H1 (cell line): Measurements from ENCODE around the gene AMPH. TPM values are rescaled to one million over a fixed set of nuclear protein-coding genes. Genes with fewer than 3 reads are reported as not detected.
"Not testable (repeated sequence)": the region's sequence is repeated elsewhere in the genome, so short reads cannot be mapped to it uniquely, and the experiment has no call there.

ENCODE experiments used
- CTCF ChIA-PET: fragments of 300-600 bp; sonication (Branson Sonifier 250); formaldehyde crosslinking; loops from one replicate; lab custom pipeline; 2021; ENCODE audit not compliant: partially characterized antibody; lab: Charles Lee
- POLR2A ChIA-PET: fragments of 300-600 bp; sonication (Branson Sonifier 250); formaldehyde crosslinking; loops from one replicate; lab custom pipeline; 2021; ENCODE audit warnings: inconsistent platforms; ENCODE audit not compliant: partially characterized antibody; lab: Charles Lee
- DNase-seq, 2 experiments: peaks; one replicate each; pipeline versions ENCODE4 v3.0.0 to v3.0.0-alpha.2; 2010 to 2022; ENCODE audit warnings: low spot score in 2 of 2, low read depth in 1 of 2, mixed read lengths in 1 of 2
- FAIRE-seq: peaks from 2 replicates; lab custom pipeline; 2011; peaks lifted over from hg19 to GRCh38; lab: Jason Lieb, UNC
- H2AFZ ChIP-seq: 2 replicates; pipeline ENCODE4 v1.8.1; 2012; ENCODE audit warnings: low read length, inconsistent platforms
- H2AK5ac ChIP-seq: 2 replicates; pipeline ENCODE4 v1.6.1; 2013; ENCODE audit warnings: low read depth, low read length
- H2BK120ac ChIP-seq: replicated peaks from 2 replicates; pipeline ENCODE3; 2013; ENCODE audit warnings: low read depth, low read length, inconsistent platforms
- H2BK12ac ChIP-seq: 2 replicates; pipeline ENCODE4 v1.6.1; 2013; ENCODE audit warnings: low read depth, low read length
- H2BK15ac ChIP-seq: 2 replicates; pipeline ENCODE4 v1.6.1; 2013; ENCODE audit warnings: low read length
- H2BK20ac ChIP-seq: 2 replicates; pipeline ENCODE4 v1.6.1; 2013; ENCODE audit warnings: low read length
- H2BK5ac ChIP-seq: 2 replicates; pipeline ENCODE4 v1.6.1; 2013; ENCODE audit warnings: low read depth, low read length
- H3K14ac ChIP-seq: 2 replicates; pipeline ENCODE4 v1.6.1; 2013; ENCODE audit warnings: inconsistent platforms; ENCODE audit not compliant: insufficient read length
- H3K18ac ChIP-seq: 2 replicates; pipeline ENCODE4 v1.6.1; 2013; ENCODE audit warnings: low read length; ENCODE audit errors: extremely low read depth
- H3K23ac ChIP-seq: 2 replicates; pipeline ENCODE4 v1.6.1; 2013; ENCODE audit warnings: inconsistent platforms; ENCODE audit not compliant: insufficient read length
- H3K23me2 ChIP-seq: 2 replicates; pipeline ENCODE4 v1.6.1; 2013; ENCODE audit warnings: low read depth, low read length
- H3K27ac ChIP-seq: 2 replicates; pipeline ENCODE4 v1.6.1; 2011; ENCODE audit warnings: low read depth, low read length, inconsistent platforms
- H3K27me3 ChIP-seq, 4 experiments: replicated peaks in 1 of 4; 1 replicate in 1 of 4; 2 replicates in 3 of 4; pipeline versions ENCODE4 v1.6.1 to v1.8.1; 2011 to 2013; ENCODE audit warnings: low read length in 3 of 4, mild to moderate bottlenecking in 3 of 4, inconsistent platforms in 2 of 4, mixed read lengths in 2 of 4, moderate library complexity in 1 of 4; ENCODE audit not compliant: control insufficient read depth in 3 of 4, insufficient read depth in 3 of 4; ENCODE audit errors: extremely low read depth in 1 of 4
- H3K36me3 ChIP-seq, 4 experiments: 2 replicates each; pipeline versions ENCODE4 v1.6.1 to v1.8.1; 2011 to 2013; ENCODE audit warnings: mild to moderate bottlenecking in 4 of 4, low read length in 3 of 4, moderate library complexity in 2 of 4, control low read depth in 1 of 4, inconsistent platforms in 1 of 4; ENCODE audit not compliant: insufficient read depth in 4 of 4, control insufficient read depth in 2 of 4
- H3K4ac ChIP-seq: replicated peaks from 2 replicates; pipeline ENCODE3; 2013; ENCODE audit warnings: low read length, low read depth, mixed read lengths, inconsistent platforms; ENCODE audit not compliant: insufficient read length
- H3K4me1 ChIP-seq, 4 experiments: replicated peaks in 1 of 4; 1 replicate in 1 of 4; 2 replicates in 3 of 4; pipeline versions ENCODE4 v1.6.1 to v1.8.1; 2011 to 2013; ENCODE audit warnings: low read length in 3 of 4, inconsistent platforms in 2 of 4, mixed read lengths in 1 of 4; ENCODE audit not compliant: insufficient read depth in 4 of 4, control insufficient read depth in 3 of 4
- H3K4me2 ChIP-seq, 2 experiments: 2 replicates each; pipeline versions ENCODE4 v1.6.1 to v1.8.1; 2011 to 2013; ENCODE audit warnings: low read depth in 2 of 2, low read length in 2 of 2, control low read depth in 1 of 2, inconsistent platforms in 1 of 2, mild to moderate bottlenecking in 1 of 2; ENCODE audit not compliant: insufficient read depth in 1 of 2
- H3K4me3 ChIP-seq, 4 experiments: fragments of 200-600, 300-600 bp in 1 of 4; sonication (generic), shearing (Covaris generic), sonication (Bioruptor Twin) in 1 of 4; 2 replicates each; pipeline versions ENCODE4 v1.5.1 to v1.8.1; 2011 to 2016; ENCODE audit warnings: low read length in 4 of 4, low read depth in 3 of 4, control low read depth in 2 of 4, inconsistent platforms in 2 of 4, mild to moderate bottlenecking in 2 of 4, mixed read lengths in 1 of 4, moderate library complexity in 1 of 4; ENCODE audit not compliant: insufficient read depth in 2 of 4; ENCODE audit errors: extremely low read depth in 1 of 4
- H3K56ac ChIP-seq: replicated peaks from 2 replicates; pipeline ENCODE3; 2013; ENCODE audit warnings: low read depth, mild to moderate bottlenecking, mixed read lengths, low read length, inconsistent platforms; ENCODE audit not compliant: insufficient read length
- H3K79me1 ChIP-seq: 2 replicates; pipeline ENCODE4 v1.6.1; 2013; ENCODE audit warnings: low read depth, low read length, control low read depth
- H3K79me2 ChIP-seq, 2 experiments: 2 replicates each; pipeline versions ENCODE4 v1.6.1 to v1.8.1; 2012 to 2013; ENCODE audit warnings: low read length in 2 of 2, mild to moderate bottlenecking in 2 of 2, inconsistent platforms in 1 of 2; ENCODE audit not compliant: insufficient read depth in 2 of 2, control insufficient read depth in 1 of 2
- H3K9ac ChIP-seq, 4 experiments: replicated peaks in 1 of 4; 1 replicate in 1 of 4; 2 replicates in 3 of 4; pipeline versions ENCODE4 v1.6.1 to v1.8.1; 2011 to 2013; ENCODE audit warnings: low read depth in 3 of 4, low read length in 3 of 4, control low read depth in 2 of 4, mild to moderate bottlenecking in 2 of 4, moderate library complexity in 2 of 4, inconsistent platforms in 1 of 4; ENCODE audit errors: extremely low read depth in 1 of 4
- H3K9me3 ChIP-seq, 2 experiments: 2 replicates each; pipeline versions ENCODE4 v1.6.1 to v1.8.1; 2012 to 2013; ENCODE audit warnings: mild to moderate bottlenecking in 2 of 2, moderate library complexity in 2 of 2, control low read depth in 1 of 2, inconsistent platforms in 1 of 2, low read depth in 1 of 2, low read length in 1 of 2, mixed read lengths in 1 of 2; ENCODE audit not compliant: insufficient read depth in 2 of 2
- H4K20me1 ChIP-seq, 2 experiments: replicated peaks in 1 of 2; 2 replicates each; pipeline versions ENCODE3 to v1.8.1; 2011 to 2013; ENCODE audit warnings: inconsistent platforms in 2 of 2, low read length in 2 of 2, mild to moderate bottlenecking in 1 of 2; ENCODE audit not compliant: insufficient read depth in 2 of 2, control insufficient read depth in 1 of 2
- H4K5ac ChIP-seq: 2 replicates; pipeline ENCODE4 v1.6.1; 2013; ENCODE audit warnings: low read length, low read depth, mixed read lengths, inconsistent platforms; ENCODE audit not compliant: insufficient read length
- H4K8ac ChIP-seq: 2 replicates; pipeline ENCODE4 v1.8.0; 2013; ENCODE audit warnings: mild to moderate bottlenecking, moderate library complexity, low read length, inconsistent platforms; ENCODE audit not compliant: insufficient read depth; ENCODE audit errors: extremely low read depth
- H4K91ac ChIP-seq: replicated peaks from 2 replicates; pipeline ENCODE3; 2013; ENCODE audit warnings: low read length, mixed read lengths, inconsistent platforms; ENCODE audit not compliant: insufficient read length
- CTCF ChIP-seq, 3 experiments: IDR thresholded peaks; 1 replicate in 2 of 3; 2 replicates in 1 of 3; pipeline versions ENCODE4 v1.5.1 to v1.6.1; 2011; ENCODE audit warnings: low read length in 3 of 3, mild to moderate bottlenecking in 3 of 3, inconsistent platforms in 2 of 3, low read depth in 1 of 3, moderate library complexity in 1 of 3; ENCODE audit not compliant: insufficient read depth in 1 of 3; ENCODE audit errors: control extremely low read depth in 1 of 3
- WGBS, 2 experiments: shearing (Covaris generic) in 1 of 2; methylation state at CpG; one replicate each; pipeline versions ENCODE4 v1.1.6 to v1.1.7; 2013 to 2015; ENCODE audit warnings: low lambda C conversion rate in 2 of 2, mixed read lengths in 2 of 2, inconsistent platforms in 1 of 2, low coverage in 1 of 2, missing lambda C conversion rate in 1 of 2; ENCODE audit not compliant: insufficient replicate concordance in 2 of 2, insufficient coverage in 1 of 2, insufficient read length in 1 of 2; ENCODE audit errors: extremely low coverage in 1 of 2, missing lambda C conversion rate in 1 of 2; 5-methylcytosine and 5-hydroxymethylcytosine counted together
- polyA plus RNA-seq, 7 experiments: library from polyadenylated mRNA; depleted of rRNA in 3 of 7; stranded (reverse) in 5 of 7; unstranded in 2 of 7; fragments of >200 nt in 5 of 7; fragments of 200-250 nt in 2 of 7; gene quantifications; 1 replicate in 5 of 7; 2 replicates in 1 of 7; 4 replicates in 1 of 7; pipeline versions ENCODE4 v1.2.1 to v1.2.3, GENCODE V29; 2011 to 2013; ENCODE audit warnings: missing spikeins in 2 of 7, mixed read lengths in 2 of 7
- total RNA-seq: library from RNA; stranded (reverse); fragmentation: NEBNext Ultra II Directional; extraction: Animal tissue kit (Norgen Biotek cat#: 25700); gene quantifications from 2 replicates; pipeline ENCODE4 v1.2.1, GENCODE V29; 2021

AMPH gene
- total and polyA plus RNA-seq, 2 of the 8 experiments (the other 6 are each of a cell fraction or from before 2014, with no cell fraction given): 7.3 to 12.2 TPM

GRCh38 chr7:38341172-38341705, 289.9 kb downstream of the AMPH start:
- H3K36me3 ChIP-seq, H2AK5ac ChIP-seq, H3K23me2 ChIP-seq, H3K9me3 ChIP-seq, H3K14ac ChIP-seq, H4K91ac ChIP-seq, H3K27me3 ChIP-seq, FAIRE-seq, H3K79me2 ChIP-seq, H3K4me1 ChIP-seq, H3K4me2 ChIP-seq, DNase-seq, H4K8ac ChIP-seq, H3K23ac ChIP-seq, H3K9ac ChIP-seq, H3K4me3 ChIP-seq, H2BK20ac ChIP-seq, H3K18ac ChIP-seq, H2BK120ac ChIP-seq, H2BK12ac ChIP-seq, H3K79me1 ChIP-seq, H3K4ac ChIP-seq, H4K5ac ChIP-seq, H3K56ac ChIP-seq, H3K27ac ChIP-seq, H4K20me1 ChIP-seq: not testable (repeated sequence)
- CTCF ChIA-PET: interaction anchor here (0.6 to 7.1 kb wide), 11 partner anchors 10 to 731 kb away, joined by 3 to 58 read pairs (median 4); no protein-coding TSS in a partner anchor
- Histone ChIP-seq H2AFZ (0 out of 2 replicates have a peak overlapping the region, but pooled peaks have one; percentile 52), H2BK5ac (peak overlapping the region; percentile 44; the same call in 1 of the 2 replicates), H2BK15ac (0 out of 2 replicates have a peak overlapping the region, but pooled peaks have one; percentile 29)
- 100% methylated on average over 1 of the region's 2 CpGs; no CpG with 5 or more reads in 1 of the 2 experiments for WGBS, 2 experiments
- peak in 2 of 3 experiments; percentile 7 to 55; a peak in 3 of 4 replicates for TF ChIP-seq CTCF (IDR thresholded peaks at IDR 0.05; ENCODE audit: control extremely low read depth in 1 of 3, insufficient read depth in 1 of 3, low read depth in 1 of 3, low read length in 3 of 3)
- POLR2A ChIA-PET: interaction anchor here (1.2 kb wide), 1 partner anchor 18 kb away, joined by 3 read pairs; no protein-coding TSS in a partner anchor
